HUES64 (cell line): Measurements from ENCODE around the gene SRRM3.
"Not testable (repeated sequence)": the region's sequence is repeated elsewhere in the genome, so short reads cannot be mapped to it uniquely, and the experiment has no call there.

Experiments
- H3K27ac ChIP-seq: 2 replicates; pipeline ENCODE4 v1.7.0; 2013; ENCODE audit warnings: low read depth, low read length, inconsistent platforms
- H3K27me3 ChIP-seq: 2 replicates; pipeline ENCODE4 v1.6.1; 2013; ENCODE audit warnings: mild to moderate bottlenecking, low read length; ENCODE audit not compliant: insufficient read depth
- H3K36me3 ChIP-seq: 2 replicates; pipeline ENCODE4 v1.6.1; 2013; ENCODE audit warnings: mild to moderate bottlenecking, low read length; ENCODE audit not compliant: insufficient read depth
- H3K4me1 ChIP-seq: 2 replicates; pipeline ENCODE4 v1.6.1; 2013; ENCODE audit warnings: mild to moderate bottlenecking, low read length, moderate library complexity; ENCODE audit not compliant: insufficient read depth
- H3K4me3 ChIP-seq: 2 replicates; pipeline ENCODE4 v1.5.1; 2013; ENCODE audit warnings: mild to moderate bottlenecking, low read length, moderate library complexity
- H3K9ac ChIP-seq: 2 replicates; pipeline ENCODE4 v1.6.1; 2013; ENCODE audit warnings: mild to moderate bottlenecking, low read depth, low read length
- H3K9me3 ChIP-seq: 2 replicates; pipeline ENCODE4 v1.6.1; 2013; ENCODE audit warnings: low read depth, low read length; ENCODE audit not compliant: insufficient read depth
- WGBS: fragments of 150-250, 120-280 bp; methylation state at CpG from one replicate; pipeline ENCODE4 v1.1.7; 2013; ENCODE audit warnings: missing lambda C conversion rate; 5-methylcytosine and 5-hydroxymethylcytosine counted together

Gene SRRM3

GRCh38 chr7:76217942-76218566 lies 16.4 kb downstream of the SRRM3 start:
- no peaks in the 10 kb centered on the region for H3K36me3 ChIP-seq
- 49% methylated on average over 6 of the region's 6 CpGs for WGBS
- H3K27me3 ChIP-seq, result no peaks in the 10 kb centered on the region
- peaks cover 23% of the 10 kb centered on the region for H3K4me1 ChIP-seq
- H3K9me3 ChIP-seq, result no peaks in the 10 kb centered on the region
- H3K9ac ChIP-seq, result no peak overlapping the region
- H3K4me3 ChIP-seq, result no peak overlapping the region
- H3K27ac ChIP-seq, result 0 out of 2 replicates have a peak overlapping the region, but pooled peaks have one; percentile 30

DNA sequence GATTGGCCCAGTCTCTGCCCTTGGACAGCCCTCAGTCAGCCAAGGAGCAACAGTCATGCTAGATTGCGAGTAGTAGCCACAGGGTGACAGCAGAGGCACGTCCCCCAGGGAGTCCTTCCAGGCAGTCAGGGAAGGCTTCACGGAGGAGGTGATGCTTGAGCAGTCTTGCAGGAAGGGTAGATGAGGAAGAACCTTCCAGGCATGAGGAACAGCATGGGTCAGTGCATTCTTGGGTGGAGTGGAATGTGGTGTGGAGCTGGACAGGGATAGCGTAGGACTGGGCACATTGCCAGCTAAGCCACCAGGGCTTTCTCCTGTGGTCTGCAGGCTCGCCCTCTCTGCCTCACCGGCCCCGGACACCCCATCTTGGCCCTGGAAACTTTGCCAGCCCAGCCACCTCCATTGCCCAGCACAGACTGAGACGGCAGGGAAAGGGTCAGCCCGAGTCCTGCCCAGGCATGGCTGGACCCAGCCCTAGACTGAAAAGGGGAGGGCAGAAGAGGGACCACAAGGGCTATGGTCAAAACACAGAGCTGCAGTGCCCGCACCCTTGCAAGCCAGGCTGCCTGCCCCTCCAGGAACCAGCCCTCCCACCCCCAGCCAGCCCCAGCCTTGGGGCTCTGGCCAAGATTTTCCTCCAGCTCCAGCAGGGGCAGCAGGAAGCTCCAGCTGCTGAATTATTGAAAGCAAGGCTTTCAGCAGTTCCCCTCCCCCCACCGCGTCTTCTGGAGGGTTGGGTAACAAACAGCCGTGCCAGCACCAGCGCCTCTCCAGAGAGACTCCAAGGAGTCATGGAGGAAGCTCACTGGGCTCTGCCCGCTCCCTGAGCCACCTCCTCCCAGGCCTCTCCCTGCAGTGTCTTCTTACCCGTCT lies 18.7 kb downstream of the SRRM3 start:
- Histone ChIP-seq H3K4me3 (no peak overlapping the region), H3K9me3 (no peaks in the 10 kb centered on the region), H3K9ac (no peak overlapping the region), H3K27me3 (no peaks in the 10 kb centered on the region), H3K27ac (peak overlapping the region; percentile 32; the same call in 1 of the 2 replicates), H3K4me1 (peaks cover 33% of the 10 kb centered on the region), H3K36me3 (no peaks in the 10 kb centered on the region)
- 44% methylated on average over 16 of the region's 16 CpGs for WGBS

GRCh38 chr7:76222333-76222732 lies 20.6 kb downstream of the SRRM3 start:
- Histone ChIP-seq H3K9ac (no peak overlapping the region), H3K27me3 (no peaks in the 10 kb centered on the region), H3K9me3 (no peaks in the 10 kb centered on the region), H3K36me3 (no peaks in the 10 kb centered on the region), H3K4me1 (peaks cover 30% of the 10 kb centered on the region), H3K27ac (no peak overlapping the region), H3K4me3 (no peak overlapping the region)
- WGBS, result 98% methylated on average over 2 of the region's 2 CpGs

DNA sequence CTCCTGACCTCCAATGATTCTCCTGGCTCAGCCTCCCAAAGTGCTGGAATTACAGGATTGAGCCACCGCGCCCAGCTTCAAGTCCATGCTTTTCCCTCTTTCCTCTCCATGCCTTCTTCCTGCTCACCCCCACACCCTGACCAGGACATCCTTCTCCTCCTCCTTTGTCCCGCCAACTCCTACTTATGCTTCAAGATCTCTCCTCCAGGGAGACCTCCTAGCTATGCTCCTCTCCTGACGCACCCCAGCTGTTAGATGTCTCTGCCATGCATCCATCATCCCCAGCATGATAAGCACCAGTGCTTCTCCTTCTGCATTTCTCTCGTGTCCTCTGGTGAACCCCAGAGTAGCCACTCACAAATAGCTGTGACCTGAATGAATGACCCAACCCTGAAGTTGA lies 21.1 kb downstream of the SRRM3 start:
- WGBS, result 83% methylated on average over 5 of the region's 5 CpGs
- H3K27ac ChIP-seq, result no peak overlapping the region
- no peaks in the 10 kb centered on the region for H3K9me3 ChIP-seq

GRCh38 chr7:76223286-76223972 lies 21.7 kb downstream of the SRRM3 start:
- no peak overlapping the region for H3K27ac ChIP-seq
- H3K9ac ChIP-seq, result no peak overlapping the region; the same call in 1 of the 2 replicates
- peaks cover 19% of the 10 kb centered on the region for H3K4me1 ChIP-seq
- H3K27me3 ChIP-seq, result no peaks in the 10 kb centered on the region
- WGBS, result 49% methylated on average over 3 of the region's 3 CpGs
- H3K4me3 ChIP-seq, result no peak overlapping the region
- H3K36me3 ChIP-seq, result no peaks in the 10 kb centered on the region
- H3K9me3 ChIP-seq, result no peaks in the 10 kb centered on the region

More for the DNA sequence above, 21.1 kb downstream of the SRRM3 start:
- H3K27me3 ChIP-seq, result no peaks in the 10 kb centered on the region
- H3K4me1 ChIP-seq, result peaks cover 25% of the 10 kb centered on the region
- H3K36me3 ChIP-seq, result no peaks in the 10 kb centered on the region
- H3K9ac ChIP-seq, result no peak overlapping the region
- no peak overlapping the region for H3K4me3 ChIP-seq

DNA sequence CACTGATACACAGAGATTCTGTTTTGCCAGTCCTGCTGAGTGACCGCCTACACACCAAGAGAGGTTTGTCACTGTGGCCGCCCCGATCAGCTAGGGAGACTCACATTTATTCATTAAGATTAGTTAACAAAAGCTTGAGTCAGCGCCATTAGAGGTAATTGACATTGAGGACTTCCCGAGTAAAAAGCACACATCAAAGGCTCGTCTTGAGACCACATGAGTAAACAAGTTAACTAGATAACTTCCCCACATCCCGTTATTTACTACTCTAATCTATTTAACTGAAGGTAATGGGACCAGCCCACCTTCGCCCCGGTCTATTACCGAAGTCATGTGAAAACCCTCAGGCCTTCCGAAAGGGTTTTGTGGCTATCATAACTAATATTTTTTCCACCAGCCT lies 23.0 kb downstream of the SRRM3 start:
- no peaks in the 10 kb centered on the region for H3K36me3 ChIP-seq
- peaks cover 16% of the 10 kb centered on the region for H3K4me1 ChIP-seq
- H3K27me3 ChIP-seq, result no peaks in the 10 kb centered on the region
- no peak overlapping the region for H3K4me3 ChIP-seq
- H3K9me3 ChIP-seq, result no peaks in the 10 kb centered on the region
- H3K9ac ChIP-seq, result no peak overlapping the region
- 21% methylated on average over 11 of the region's 11 CpGs for WGBS
- no peak overlapping the region for H3K27ac ChIP-seq

DNA sequence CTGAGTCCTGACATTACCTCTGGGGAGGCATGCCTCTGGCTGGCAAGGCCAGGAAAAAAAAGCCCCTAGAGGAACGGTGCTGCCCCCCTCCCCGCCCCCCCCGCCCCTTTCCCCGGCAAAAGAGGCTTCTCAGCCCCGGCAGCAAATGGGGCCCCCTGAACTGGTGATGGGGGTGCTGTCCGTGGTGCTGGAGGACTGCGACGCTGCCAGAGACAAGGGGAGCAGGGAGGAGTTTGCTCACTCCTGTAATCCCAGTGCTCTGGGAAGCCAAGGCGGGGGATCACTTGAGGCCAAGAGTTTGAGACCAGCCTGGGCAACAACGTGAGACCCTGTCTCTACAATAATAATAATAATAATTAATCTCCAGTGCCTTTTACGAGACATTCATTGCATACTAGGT lies 23.7 kb downstream of the SRRM3 start:
- no peaks in the 10 kb centered on the region for H3K9me3 ChIP-seq
- peaks cover 14% of the 10 kb centered on the region for H3K4me1 ChIP-seq
- H3K9ac ChIP-seq, result no peak overlapping the region
- no peak overlapping the region for H3K4me3 ChIP-seq
- H3K27ac ChIP-seq, result no peak overlapping the region
- no peaks in the 10 kb centered on the region for H3K27me3 ChIP-seq
- no peaks in the 10 kb centered on the region for H3K36me3 ChIP-seq
- 6% methylated on average over 9 of the region's 11 CpGs for whole genome bisulfite sequencing

DNA sequence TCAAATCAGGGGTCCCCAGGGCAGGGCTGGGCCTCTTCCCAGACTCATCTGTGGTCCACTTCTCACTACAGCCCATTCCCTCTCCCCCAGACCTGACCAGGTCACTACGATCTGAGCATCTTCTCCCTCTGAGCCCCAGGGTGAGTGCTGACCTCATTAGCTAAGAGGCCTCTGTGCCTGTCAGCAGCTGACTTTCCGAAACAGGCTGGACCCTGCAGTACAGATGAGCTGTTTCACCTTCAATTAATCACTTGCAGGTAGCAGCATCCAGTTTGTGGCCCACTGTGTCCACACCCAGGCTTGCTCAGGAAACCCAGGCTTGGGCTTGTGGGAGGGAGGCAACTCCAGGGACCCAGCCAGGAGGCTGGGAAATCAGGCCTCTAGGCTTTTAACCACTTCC lies 24.3 kb downstream of the SRRM3 start:
- Histone ChIP-seq H3K4me3 (no peak overlapping the region), H3K9ac (no peak overlapping the region), H3K36me3 (no peaks in the 10 kb centered on the region), H3K4me1 (peaks cover 12% of the 10 kb centered on the region), H3K27me3 (no peaks in the 10 kb centered on the region), H3K27ac (no peak overlapping the region), H3K9me3 (no peaks in the 10 kb centered on the region)
- 79% methylated on average over 2 of the region's 2 CpGs for WGBS

DNA sequence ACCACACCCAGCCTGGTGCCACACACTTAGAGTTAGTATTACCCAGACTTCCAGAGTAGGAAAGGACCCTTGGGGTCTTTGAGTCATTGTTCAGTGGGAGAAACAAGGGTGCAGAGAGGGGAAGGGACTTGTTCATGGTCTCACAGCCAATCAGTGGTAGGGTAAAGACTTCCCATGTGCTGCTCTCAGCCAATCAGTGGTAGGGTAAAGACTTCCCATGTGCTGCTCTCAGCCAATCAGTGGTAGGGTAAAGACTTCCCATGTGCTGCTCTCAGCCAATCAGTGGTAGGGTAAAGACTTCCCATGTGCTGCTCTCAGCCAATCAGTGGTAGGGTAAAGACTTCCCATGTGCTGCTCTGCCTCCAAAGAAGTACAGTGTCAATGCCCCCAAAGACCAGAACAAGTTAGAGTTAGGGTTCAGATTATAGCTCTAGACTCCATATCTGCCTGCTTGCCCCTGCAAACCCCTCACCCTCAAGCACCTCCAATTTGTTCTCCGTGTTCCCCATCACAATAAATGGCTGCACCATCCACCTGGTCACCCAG lies 25.3 kb downstream of the SRRM3 start:
- not testable (repeated sequence) for H3K9ac ChIP-seq, H3K9me3 ChIP-seq, H3K4me3 ChIP-seq, H3K27me3 ChIP-seq, H3K36me3 ChIP-seq, H3K27ac ChIP-seq
- WGBS, result 85% methylated on average over 1 of the region's 1 CpG
- H3K4me1 ChIP-seq, result peaks cover 22% of the 10 kb centered on the region

- Histone ChIP-seq H3K27ac (no peak overlapping the region), H3K36me3 (no peaks in the 10 kb centered on the region), H3K4me3 (no peak overlapping the region), H3K9me3 (no peaks in the 10 kb centered on the region), H3K4me1 (peaks cover 20% of the 10 kb centered on the region), H3K9ac (no peak overlapping the region), H3K27me3 (no peaks in the 10 kb centered on the region)
- 86% methylated on average over 5 of the region's 5 CpGs for WGBS
These were observed 28.5 kb downstream of the SRRM3 start for GRCh38 chr7:76230214-76230613.

DNA sequence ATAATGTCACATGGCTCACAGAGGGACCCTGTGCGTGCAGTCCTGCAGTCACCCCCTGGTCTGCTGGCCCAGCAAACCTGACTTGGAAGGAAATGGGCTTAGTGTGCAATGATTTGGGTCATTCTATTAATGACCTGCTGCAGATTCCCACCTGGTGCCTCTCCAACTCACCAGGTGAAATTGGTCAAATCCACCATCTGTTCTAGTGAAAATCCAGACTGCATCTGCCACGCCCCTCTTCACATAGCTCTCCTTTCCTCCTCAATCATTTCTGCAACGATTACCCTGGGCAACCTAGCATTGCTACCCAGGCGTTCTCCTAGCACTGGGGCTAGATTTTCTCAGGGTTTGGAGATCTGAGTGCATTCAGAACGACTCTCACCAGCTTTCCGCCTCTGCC lies 29.4 kb downstream of the SRRM3 start:
- H3K27me3 ChIP-seq, result no peaks in the 10 kb centered on the region
- WGBS, result 65% methylated on average over 6 of the region's 6 CpGs
- 0 out of 2 replicates have a peak overlapping the region, but pooled peaks have one; percentile 25 for H3K27ac ChIP-seq
- no peak overlapping the region for H3K9ac ChIP-seq
- H3K9me3 ChIP-seq, result no peaks in the 10 kb centered on the region
- no peak overlapping the region for H3K4me3 ChIP-seq
- H3K4me1 ChIP-seq, result peaks cover 22% of the 10 kb centered on the region
- no peaks in the 10 kb centered on the region for H3K36me3 ChIP-seq
